ENCODE measurements around the gene SNED1.

The SNED1 gene

GRCh38 chr2:241006412-241006811, 8.0 kb downstream of the SNED1 start:
- no peak for DNase-seq (ENCODE audit: low read depth)

- DNase-seq (ENCODE audit: low read depth), result no peak
Observed at GRCh38 chr2:241007111-241007510, 8.7 kb downstream of the SNED1 start.

- no peak for DNase-seq (ENCODE audit: low read depth)
Observed at GRCh38 chr2:241007880-241008710, 9.7 kb downstream of the SNED1 start.

GRCh38 chr2:241008711-241009121, 10.3 kb downstream of the SNED1 start:
- no peak for DNase-seq (ENCODE audit: low read depth)

- no peak for DNase-seq (ENCODE audit: low read depth)
Observed at GRCh38 chr2:241009191-241009590, 10.8 kb downstream of the SNED1 start.

GRCh38 chr2:241009601-241010530, 11.4 kb downstream of the SNED1 start:
- DNase-seq (ENCODE audit: low read depth), result peak; percentile 33

GRCh38 chr2:241010531-241011295, 12.3 kb downstream of the SNED1 start:
- DNase-seq (ENCODE audit: low read depth), result no peak

GRCh38 chr2:241011296-241011600, 12.8 kb downstream of the SNED1 start:
- DNase-seq (ENCODE audit: low read depth), result no peak

GRCh38 chr2:241011751-241012510, 13.5 kb downstream of the SNED1 start:
- DNase-seq (ENCODE audit: low read depth), result no peak

- DNase-seq (ENCODE audit: low read depth), result no peak
Observed at GRCh38 chr2:241014224-241014623, 15.8 kb downstream of the SNED1 start.

GRCh38 chr2:241014764-241015163, 16.3 kb downstream of the SNED1 start:
- DNase-seq (ENCODE audit: low read depth), result no peak

- DNase-seq (ENCODE audit: low read depth), result no peak
Observed at GRCh38 chr2:241015439-241015838, 17.0 kb downstream of the SNED1 start.

GRCh38 chr2:241017228-241017940, 19.0 kb downstream of the SNED1 start:
- no peak for DNase-seq (ENCODE audit: low read depth)

GRCh38 chr2:241018051-241018891, 19.9 kb downstream of the SNED1 start:
- DNase-seq (ENCODE audit: low read depth), result no peak

- no peak for DNase-seq (ENCODE audit: low read depth)
Observed at GRCh38 chr2:241019441-241020139, 21.2 kb downstream of the SNED1 start.

GRCh38 chr2:241020201-241020600, 21.8 kb downstream of the SNED1 start:
- DNase-seq (ENCODE audit: low read depth), result no peak

GRCh38 chr2:241020629-241021190, 22.3 kb downstream of the SNED1 start:
- DNase-seq (ENCODE audit: low read depth), result no peak

- no peak for DNase-seq (ENCODE audit: low read depth)
Observed at GRCh38 chr2:241025639-241026038, 27.2 kb downstream of the SNED1 start.
